Measurements from ENCODE around the gene NHERF2.

Gene NHERF2

GRCh38 chr16:1997494-1998359, 29.0 kb upstream of the NHERF2 start:
- Histone ChIP-seq H3K4me2 (ENCODE audit: low read depth, low read length, poor library complexity, severe bottlenecking) (no peak overlapping the region), H3K4me3 (ENCODE audit: low read length, poor library complexity, severe bottlenecking) (no peak overlapping the region), H3K27me3 (ENCODE audit: insufficient read depth, low read length, poor library complexity, severe bottlenecking) (no peaks in the 10 kb centered on the region), H3F3A (ENCODE audit: low read depth) (no peaks in the 10 kb centered on the region), H3K79me2 (ENCODE audit: insufficient read depth, low read length) (no peaks in the 10 kb centered on the region), H2AFZ (ENCODE audit: low read length) (no peak overlapping the region), H3K36me3 (ENCODE audit: insufficient read depth, low read length) (peaks cover 24% of the 10 kb centered on the region; the same call in 1 of the 2 replicates), H4K20me1 (ENCODE audit: insufficient read depth, low read length, poor library complexity, severe bottlenecking) (no peaks in the 10 kb centered on the region), H3K9ac (ENCODE audit: low read depth, low read length, poor library complexity, severe bottlenecking) (no peak overlapping the region), H3K9me3 (ENCODE audit: insufficient read depth, low read depth, low read length) (no peaks in the 10 kb centered on the region), H3K4me1 (ENCODE audit: insufficient read depth, low read length, poor library complexity, severe bottlenecking) (no peaks in the 10 kb centered on the region), H3K9me2 (replicated peaks; ENCODE audit: low read depth, low read length) (no peaks in the 10 kb centered on the region)
- no peak for TF ChIP-seq CTCF (conservative IDR thresholded peaks at IDR 0.05; ENCODE audit: low read length)
- no peak for TF ChIP-seq EZH2phosphoT487 (IDR thresholded peaks at IDR 0.05; ENCODE audit: borderline replicate concordance)

- peaks cover 31% of the 10 kb centered on the region; the same call in 1 of the 2 replicates for H3K36me3 ChIP-seq (ENCODE audit: insufficient read depth, low read length)
- H3K4me3 ChIP-seq (ENCODE audit: low read length, poor library complexity, severe bottlenecking): no peak overlapping the region
- H3K4me1 ChIP-seq (ENCODE audit: insufficient read depth, low read length, poor library complexity, severe bottlenecking): no peaks in the 10 kb centered on the region
Observed at GRCh38 chr16:1998360-1998835, 28.3 kb upstream of the NHERF2 start.

More at GRCh38 chr16:1998360-1998835, 28.3 kb upstream of the NHERF2 start:
- Histone ChIP-seq H2AFZ (ENCODE audit: low read length) (no peak overlapping the region), H3K9ac (ENCODE audit: low read depth, low read length, poor library complexity, severe bottlenecking) (no peak overlapping the region), H4K20me1 (ENCODE audit: insufficient read depth, low read length, poor library complexity, severe bottlenecking) (peaks cover 1% of the 10 kb centered on the region), H3K9me3 (ENCODE audit: insufficient read depth, low read depth, low read length) (no peaks in the 10 kb centered on the region), H3K9me2 (replicated peaks; ENCODE audit: low read depth, low read length) (no peaks in the 10 kb centered on the region), H3F3A (ENCODE audit: low read depth) (no peaks in the 10 kb centered on the region), H3K79me2 (ENCODE audit: insufficient read depth, low read length) (peaks cover 3% of the 10 kb centered on the region; the same call in 1 of the 2 replicates), H3K4me2 (ENCODE audit: low read depth, low read length, poor library complexity, severe bottlenecking) (no peak overlapping the region), H3K27me3 (ENCODE audit: insufficient read depth, low read length, poor library complexity, severe bottlenecking) (no peaks in the 10 kb centered on the region)
- TF ChIP-seq EZH2phosphoT487 (IDR thresholded peaks at IDR 0.05; ENCODE audit: borderline replicate concordance): no peak
- TF ChIP-seq CTCF (conservative IDR thresholded peaks at IDR 0.05; ENCODE audit: low read length): no peak

Measured in Loucy (cell line).